GM12801 (cell line): ENCODE measurements around the gene ETV6.

Experiments used
- CTCF ChIP-seq: IDR thresholded peaks from one replicate; pipeline ENCODE4 v1.5.1; 2011; ENCODE audit warnings: control low read depth; ENCODE audit not compliant: insufficient read length; ENCODE audit errors: extremely low read depth

The ETV6 gene

DNA sequence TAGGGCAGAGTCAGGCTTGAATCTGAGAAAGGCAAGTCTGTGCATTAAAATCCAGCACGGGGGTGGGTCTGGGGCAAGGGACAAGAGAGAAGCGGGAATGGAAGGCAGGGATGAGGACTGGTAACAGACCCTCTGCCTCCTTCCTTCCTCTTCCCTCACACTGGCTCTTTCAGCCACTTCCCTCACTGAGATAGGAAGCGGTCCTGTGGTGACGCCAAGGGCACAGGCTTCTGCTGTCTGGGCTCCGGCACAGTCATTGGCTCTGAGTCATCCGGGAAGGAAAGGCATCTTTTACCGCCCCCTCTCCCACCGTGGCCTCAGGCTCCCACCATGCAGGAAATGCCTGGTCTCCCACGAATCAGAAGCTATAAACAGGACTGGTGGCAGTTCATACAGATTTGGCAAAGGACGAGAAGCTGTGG, 70.2 kb downstream of the ETV6 start:
- TF ChIP-seq CTCF, result no peak

- no peak for TF ChIP-seq CTCF
These were observed 72.6 kb downstream of the ETV6 start for GRCh38 chr12:11722071-11722470.

DNA sequence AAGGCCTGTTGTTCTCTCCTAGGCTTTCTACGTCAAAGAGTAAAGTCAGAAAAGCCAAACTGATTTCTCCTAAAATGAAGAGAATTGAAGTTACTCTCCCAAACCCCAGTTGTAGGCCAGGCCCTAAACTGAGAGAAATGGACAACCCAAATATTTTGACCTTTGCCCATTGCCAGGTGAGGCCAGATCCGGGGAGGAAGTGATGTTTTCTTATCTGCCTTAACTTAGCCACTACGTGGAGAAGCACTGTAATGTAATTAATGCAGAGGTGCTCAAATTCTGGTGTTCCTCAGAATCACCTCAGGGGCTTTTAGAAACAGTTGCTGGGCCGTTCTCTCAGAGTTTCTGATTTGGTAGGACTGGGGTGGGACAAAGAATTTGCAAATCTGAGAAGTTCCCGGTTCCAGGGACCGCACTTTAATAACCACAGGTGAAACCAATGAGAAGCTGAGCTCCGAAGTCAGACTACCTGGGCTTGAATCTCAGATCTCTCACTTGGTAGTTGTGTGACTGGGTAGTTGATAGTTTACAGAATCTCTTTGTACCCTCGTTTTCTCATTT, 73.2 kb downstream of the ETV6 start:
- TF ChIP-seq CTCF, result no peak

DNA sequence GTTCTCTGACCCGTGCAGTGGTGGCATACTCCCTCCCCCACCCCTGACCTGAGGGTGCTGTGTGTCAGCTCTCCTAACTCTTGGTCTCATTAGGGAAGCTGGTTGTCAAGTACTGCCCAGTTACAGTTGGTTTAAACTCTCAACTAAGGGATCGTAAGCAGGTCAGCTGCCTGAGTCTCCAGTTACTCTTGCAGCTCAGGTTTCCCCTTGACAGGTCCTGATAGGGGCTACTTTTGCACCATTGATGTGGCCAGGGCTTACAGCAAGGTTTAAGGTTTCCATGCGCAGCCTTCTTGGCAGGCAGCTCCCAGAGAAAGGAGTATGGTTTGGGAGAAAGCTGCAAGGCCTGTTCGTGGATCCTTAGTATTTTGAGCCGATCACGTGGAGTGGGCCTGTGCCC, 74.5 kb downstream of the ETV6 start:
- TF ChIP-seq CTCF, result no peak

GRCh38 chr12:11724888-11725311, 75.4 kb downstream of the ETV6 start:
- no peak for TF ChIP-seq CTCF

GRCh38 chr12:11725686-11726085, 76.2 kb downstream of the ETV6 start:
- TF ChIP-seq CTCF, result no peak

DNA sequence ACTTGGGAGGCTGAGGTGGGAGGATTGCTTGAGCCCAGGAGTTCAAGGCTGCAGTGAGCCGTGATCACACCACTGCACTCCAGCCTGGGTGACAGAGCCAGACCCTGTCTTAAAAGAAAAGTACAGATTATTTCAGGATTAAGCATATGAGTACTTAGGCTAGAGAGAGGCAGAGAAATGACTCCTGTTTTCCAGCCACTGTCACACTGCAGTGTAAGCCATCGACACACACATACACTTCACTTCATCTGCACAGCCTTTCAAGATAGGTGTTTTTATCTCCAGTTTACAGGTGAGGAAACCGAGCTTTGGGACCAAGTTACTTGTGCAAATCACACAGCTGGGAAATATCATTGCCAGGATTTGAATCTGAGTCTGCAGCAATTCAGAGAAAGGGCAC, 77.2 kb downstream of the ETV6 start:
- TF ChIP-seq CTCF, result no peak
